ENCODE data around the gene EEF1A2.

- TF ChIP-seq CTCF (IDR thresholded peaks at IDR 0.05; ENCODE audit: borderline replicate concordance, extremely low read depth, low read length, poor library complexity, severe bottlenecking) (no peak), EZH2 (IDR thresholded peaks at IDR 0.05; ENCODE audit: borderline replicate concordance, low read depth, low read length, severe bottlenecking) (no peak)
Observed at GRCh38 chr20:63520504-63520933, 21.6 kb upstream of the EEF1A2 start, which contains the start of gene PPDPF.

Measured in DND-41 (cell line).